Activated naive CD8-positive, alpha-beta T cell (primary cell): ENCODE results near the gene BAG1.

ENCODE experiments used
- H3K27ac Mint-ChIP-seq: one replicate; pipeline ENCODE4 v1.8.0; 2021; ENCODE audit warnings: mixed read lengths
- H3K27me3 Mint-ChIP-seq: one replicate; pipeline ENCODE4 v1.8.0; 2021; ENCODE audit warnings: mixed read lengths
- H3K36me3 Mint-ChIP-seq: one replicate; pipeline ENCODE4 v1.8.0; 2021; ENCODE audit warnings: mixed read lengths
- H3K4me1 Mint-ChIP-seq: one replicate; pipeline ENCODE4 v1.8.0; 2021; ENCODE audit warnings: low read depth, mixed read lengths
- H3K4me3 Mint-ChIP-seq: one replicate; pipeline ENCODE4 v1.8.0; 2021; ENCODE audit warnings: mild to moderate bottlenecking, mixed read lengths
- H3K9me3 Mint-ChIP-seq: one replicate; pipeline ENCODE4 v1.8.0; 2021; ENCODE audit warnings: low read depth, mixed read lengths

BAG1 gene

GRCh38 chr9:33241298-33241697 lies 23.2 kb downstream of the BAG1 start:
- Mint-ChIP-seq H3K27ac (no peak overlapping the region), H3K27me3 (no peaks in the 10 kb centered on the region), H3K4me3 (no peak overlapping the region), H3K4me1 (peaks cover 5% of the 10 kb centered on the region), H3K36me3 (no peaks in the 10 kb centered on the region), H3K9me3 (no peaks in the 10 kb centered on the region)

GRCh38 chr9:33239921-33240320 lies 24.6 kb downstream of the BAG1 start, which contains the start of gene SPINK4:
TSS of gene SPINK4 (plus strand) at chr9:33240167. CDS start at chr9:33240209, 42 bp downstream.
- Mint-ChIP-seq H3K27ac (no peak within 1 kb of the TSS), H3K4me3 (no peak within 1 kb of the TSS), H3K4me1 (peaks cover 5% of the 10 kb centered on the region), H3K27me3 (no peaks in the 10 kb centered on the region), H3K9me3 (no peaks in the 10 kb centered on the region), H3K36me3 (no peaks in the 10 kb centered on the region)

GRCh38 chr9:33236571-33236970 lies 27.9 kb downstream of the BAG1 start:
- H3K36me3 Mint-ChIP-seq = no peaks in the 10 kb centered on the region
- H3K27me3 Mint-ChIP-seq = no peaks in the 10 kb centered on the region
- H3K4me3 Mint-ChIP-seq = no peak overlapping the region
- H3K9me3 Mint-ChIP-seq = no peaks in the 10 kb centered on the region
- peaks cover 5% of the 10 kb centered on the region for H3K4me1 Mint-ChIP-seq
- H3K27ac Mint-ChIP-seq = no peak overlapping the region

- no peaks in the 10 kb centered on the region for H3K9me3 Mint-ChIP-seq
- H3K36me3 Mint-ChIP-seq = no peaks in the 10 kb centered on the region
- no peak overlapping the region for H3K4me3 Mint-ChIP-seq
- H3K27ac Mint-ChIP-seq = no peak overlapping the region
- H3K27me3 Mint-ChIP-seq = no peaks in the 10 kb centered on the region
- peaks cover 3% of the 10 kb centered on the region for H3K4me1 Mint-ChIP-seq
Observed at GRCh38 chr9:33234511-33235467, 29.7 kb downstream of the BAG1 start.

- H3K4me3 Mint-ChIP-seq = no peak overlapping the region
- no peaks in the 10 kb centered on the region for H3K27me3 Mint-ChIP-seq
- no peaks in the 10 kb centered on the region for H3K9me3 Mint-ChIP-seq
- no peaks in the 10 kb centered on the region for H3K4me1 Mint-ChIP-seq
- no peaks in the 10 kb centered on the region for H3K36me3 Mint-ChIP-seq
- H3K27ac Mint-ChIP-seq = no peak overlapping the region
Observed at GRCh38 chr9:33233626-33234342, 30.7 kb downstream of the BAG1 start.

DNA sequence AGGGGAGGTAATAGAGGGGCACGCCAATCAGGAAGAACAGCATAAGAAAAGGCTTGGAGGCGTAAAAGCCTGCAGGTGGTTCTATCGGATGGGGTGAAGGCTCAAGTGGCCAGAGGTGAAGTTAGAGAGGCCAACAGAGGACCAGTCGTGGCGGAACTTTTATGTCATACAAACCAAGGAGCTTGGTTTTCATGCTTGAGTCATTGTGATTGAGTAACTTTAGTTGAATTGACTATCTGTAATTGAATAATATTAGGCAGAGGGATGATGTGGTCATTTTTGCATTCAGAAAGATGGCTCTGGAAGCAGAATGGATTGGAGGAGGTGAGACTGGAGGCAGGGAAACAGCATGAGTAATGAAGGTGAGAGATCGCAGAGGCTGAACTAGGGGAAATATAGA lies 31.7 kb downstream of the BAG1 start:
- Mint-ChIP-seq H3K9me3 (no peaks in the 10 kb centered on the region), H3K27ac (no peak overlapping the region), H3K36me3 (no peaks in the 10 kb centered on the region), H3K27me3 (no peaks in the 10 kb centered on the region), H3K4me3 (no peak overlapping the region), H3K4me1 (no peaks in the 10 kb centered on the region)

- Mint-ChIP-seq H3K36me3 (no peaks in the 10 kb centered on the region), H3K4me1 (no peaks in the 10 kb centered on the region), H3K27me3 (no peaks in the 10 kb centered on the region), H3K9me3 (no peaks in the 10 kb centered on the region), H3K4me3 (no peak overlapping the region), H3K27ac (no peak overlapping the region)
Observed at GRCh38 chr9:33231623-33231942, 32.9 kb downstream of the BAG1 start.

- Mint-ChIP-seq H3K27me3 (no peaks in the 10 kb centered on the region), H3K4me3 (no peak overlapping the region), H3K9me3 (no peaks in the 10 kb centered on the region), H3K4me1 (no peaks in the 10 kb centered on the region), H3K27ac (no peak overlapping the region), H3K36me3 (no peaks in the 10 kb centered on the region)
Observed at GRCh38 chr9:33230756-33231622, 33.5 kb downstream of the BAG1 start.

- no peak overlapping the region for H3K27ac Mint-ChIP-seq
- no peaks in the 10 kb centered on the region for H3K36me3 Mint-ChIP-seq
- H3K9me3 Mint-ChIP-seq = no peaks in the 10 kb centered on the region
- H3K4me1 Mint-ChIP-seq = peaks cover 9% of the 10 kb centered on the region
- no peaks in the 10 kb centered on the region for H3K27me3 Mint-ChIP-seq
- no peak overlapping the region for H3K4me3 Mint-ChIP-seq
Observed at GRCh38 chr9:33229359-33230114, 35.0 kb downstream of the BAG1 start.

- Mint-ChIP-seq H3K27me3 (no peaks in the 10 kb centered on the region), H3K36me3 (no peaks in the 10 kb centered on the region), H3K27ac (no peak overlapping the region)
Observed at GRCh38 chr9:33228606-33229005, 35.9 kb downstream of the BAG1 start.

GRCh38 chr9:33227741-33228140 lies 36.8 kb downstream of the BAG1 start:
- Mint-ChIP-seq H3K4me1 (peaks cover 9% of the 10 kb centered on the region), H3K9me3 (no peaks in the 10 kb centered on the region), H3K4me3 (no peak overlapping the region), H3K36me3 (no peaks in the 10 kb centered on the region), H3K27me3 (no peaks in the 10 kb centered on the region), H3K27ac (no peak overlapping the region)

More at GRCh38 chr9:33228606-33229005, 35.9 kb downstream of the BAG1 start:
- no peak overlapping the region for H3K4me3 Mint-ChIP-seq
- peaks cover 9% of the 10 kb centered on the region for H3K4me1 Mint-ChIP-seq
- no peaks in the 10 kb centered on the region for H3K9me3 Mint-ChIP-seq

DNA sequence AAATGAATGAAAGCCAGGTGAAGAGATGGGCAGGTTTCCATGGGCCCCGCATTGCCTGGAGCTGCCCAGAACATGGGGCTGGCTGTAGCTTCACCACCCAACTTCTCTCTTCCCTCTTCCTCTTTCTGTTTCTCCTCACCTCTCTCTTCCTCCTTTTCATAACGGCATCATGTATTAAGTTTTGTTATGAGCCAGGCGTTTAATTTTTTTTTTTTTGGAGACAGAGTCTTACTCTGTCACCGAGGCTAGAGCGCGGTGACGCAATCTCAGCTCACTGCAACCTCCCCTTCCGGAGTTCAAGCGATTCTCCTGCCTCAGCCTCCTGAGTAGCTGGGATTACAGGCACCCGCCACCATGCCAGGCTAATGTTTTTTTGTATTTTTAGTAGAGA lies 37.5 kb downstream of the BAG1 start:
- no peaks in the 10 kb centered on the region for H3K27me3 Mint-ChIP-seq
- H3K27ac Mint-ChIP-seq = no peak overlapping the region
- H3K9me3 Mint-ChIP-seq = no peaks in the 10 kb centered on the region
- H3K4me3 Mint-ChIP-seq = no peak overlapping the region
- H3K36me3 Mint-ChIP-seq = no peaks in the 10 kb centered on the region
- H3K4me1 Mint-ChIP-seq = peaks cover 9% of the 10 kb centered on the region

GRCh38 chr9:33225319-33226147 lies 39.0 kb downstream of the BAG1 start:
- no peaks in the 10 kb centered on the region for H3K36me3 Mint-ChIP-seq
- no peak overlapping the region for H3K4me3 Mint-ChIP-seq
- H3K4me1 Mint-ChIP-seq = peaks cover 15% of the 10 kb centered on the region
- H3K9me3 Mint-ChIP-seq = no peaks in the 10 kb centered on the region
- no peaks in the 10 kb centered on the region for H3K27me3 Mint-ChIP-seq
- no peak overlapping the region for H3K27ac Mint-ChIP-seq
